Measurements from ENCODE around the gene HSD11B1.

The HSD11B1 gene

GRCh38 chr1:209756615-209757445, 52.2 kb downstream of the HSD11B1 start:
- DNase-seq: peak; percentile 58

DNA sequence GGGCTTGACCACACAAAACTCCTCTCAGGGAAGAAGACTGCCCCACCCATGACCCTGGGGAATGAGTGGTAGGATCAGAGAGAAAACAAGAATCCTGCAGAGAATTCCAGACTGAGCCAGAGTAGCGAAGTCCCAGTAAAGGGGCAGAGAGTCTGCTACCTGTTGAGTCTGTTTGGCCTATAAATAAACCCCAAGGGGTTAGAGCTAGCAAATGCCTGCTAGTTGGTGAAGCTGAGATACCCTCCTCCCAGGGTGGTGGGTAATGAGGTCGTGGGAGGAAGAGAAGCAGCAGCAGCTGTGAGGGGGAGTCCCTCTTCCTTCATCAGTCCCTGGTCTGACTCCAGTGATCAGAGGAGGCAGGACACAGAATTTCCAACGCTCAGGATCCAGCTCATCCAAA, 53.8 kb downstream of the HSD11B1 start:
- DNase-seq: no peak

- no peak for DNase-seq
These were observed 55.2 kb downstream of the HSD11B1 start for GRCh38 chr1:209759829-209760359.

DNA sequence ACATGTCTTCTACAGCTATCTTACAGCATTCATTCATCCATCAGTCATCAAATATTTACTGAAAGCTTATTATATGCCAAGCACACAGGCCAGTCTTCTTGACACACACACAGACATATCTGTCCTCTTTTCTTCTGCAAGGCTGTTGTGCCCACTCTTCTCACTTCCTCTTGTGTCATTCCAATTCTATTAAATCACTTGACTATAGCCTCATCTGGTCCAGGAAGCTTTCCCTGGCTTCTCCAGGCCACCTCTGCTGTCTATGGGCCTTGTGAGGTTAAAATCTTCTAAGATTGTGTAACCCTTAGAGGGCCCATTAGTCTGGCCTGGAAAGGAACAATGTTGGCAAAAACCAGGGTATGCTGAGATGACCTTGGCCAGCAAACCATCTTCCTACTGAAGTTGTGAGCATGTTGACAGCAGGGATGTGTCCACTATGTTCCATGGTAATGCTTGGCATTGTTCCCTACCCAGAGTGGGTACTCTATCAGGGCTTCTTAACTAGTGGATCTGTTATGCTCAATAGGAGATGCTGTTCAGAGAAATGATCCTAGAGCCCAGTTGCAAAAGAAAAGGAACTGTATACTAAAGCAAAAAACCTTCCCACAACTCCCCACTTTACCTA, 56.5 kb downstream of the HSD11B1 start:
- no peak for DNase-seq

DNA sequence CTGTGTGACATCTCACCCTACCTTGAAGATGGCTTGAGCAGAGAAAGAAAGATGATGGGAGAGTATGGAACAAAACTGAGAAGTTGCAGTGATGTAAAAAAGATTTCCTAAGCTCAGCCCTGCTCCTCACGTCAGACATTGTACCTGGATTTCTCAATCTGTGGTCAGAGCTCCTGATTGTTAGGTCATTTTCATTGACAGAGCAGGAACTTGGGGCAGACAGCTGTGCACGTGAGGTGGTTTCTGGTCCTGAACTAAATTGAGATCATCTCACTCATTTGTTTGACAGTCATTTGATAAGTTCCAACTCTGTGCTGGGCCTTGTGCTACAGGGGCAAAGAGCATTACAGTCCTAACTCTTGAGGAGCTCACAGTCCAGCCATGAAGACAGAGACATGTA, 61.4 kb downstream of the HSD11B1 start:
- DNase-seq: no peak

GRCh38 chr1:209767096-209767495, 62.5 kb downstream of the HSD11B1 start:
- DNase-seq: no peak

GRCh38 chr1:209767706-209768105, 63.1 kb downstream of the HSD11B1 start:
- DNase-seq: no peak

DNA sequence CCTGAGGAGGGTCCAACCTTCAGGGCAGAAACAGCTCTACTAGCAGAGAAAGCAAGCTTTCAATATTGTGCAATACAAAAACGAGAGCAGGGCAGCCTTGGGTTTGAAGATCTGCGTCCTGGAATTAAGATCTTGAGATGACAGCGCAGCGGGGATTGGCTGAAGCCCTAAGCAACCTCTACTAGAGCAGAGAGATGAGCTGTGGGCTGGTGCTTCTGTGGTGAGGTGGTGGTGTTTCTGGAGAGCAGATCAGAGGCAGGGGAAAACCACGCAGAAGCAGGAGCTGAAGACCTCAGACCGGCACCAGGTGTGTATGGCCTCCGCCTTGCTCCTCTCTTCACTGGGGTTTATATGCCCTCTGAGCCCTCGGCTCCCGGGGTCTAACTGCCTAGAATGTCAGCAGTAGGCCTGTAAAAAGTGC, 63.7 kb downstream of the HSD11B1 start:
- peak; percentile 39 for DNase-seq

DNA sequence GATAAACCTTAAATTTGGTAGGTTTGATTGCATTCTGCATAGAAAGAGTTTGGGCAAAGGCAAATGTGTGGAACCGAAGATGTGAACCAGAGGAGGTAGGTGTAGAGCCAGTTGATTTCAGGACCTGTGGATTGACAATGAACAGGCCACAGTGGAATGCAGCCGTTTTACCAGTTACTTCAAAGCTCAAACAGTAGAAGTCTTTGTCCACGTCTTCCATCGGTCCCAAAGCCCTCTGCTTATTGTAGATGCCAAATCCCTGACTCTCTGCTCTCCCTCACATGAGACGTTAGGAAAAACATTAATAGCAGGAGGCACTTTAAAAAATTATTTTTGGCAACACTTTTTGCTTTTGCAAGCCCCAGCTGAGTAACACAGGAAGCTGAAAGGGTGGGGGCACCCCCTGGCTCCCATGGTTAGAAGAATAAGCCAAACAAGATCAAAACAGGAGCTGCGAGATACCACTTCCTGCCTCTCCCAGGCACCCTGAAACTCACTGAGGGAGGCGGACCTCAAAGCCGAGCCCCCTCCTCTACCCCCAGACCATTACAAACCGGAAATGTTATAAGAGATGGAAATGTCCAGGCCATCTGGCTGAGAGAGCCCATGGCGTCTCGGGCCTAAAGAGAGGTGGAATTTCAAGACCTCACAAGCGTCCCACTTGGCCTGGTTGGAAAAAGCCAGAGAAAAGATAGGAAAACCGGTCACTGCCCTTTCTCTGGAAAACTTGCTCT, 64.7 kb downstream of the HSD11B1 start:
- peak; percentile 76 for DNase-seq

DNA sequence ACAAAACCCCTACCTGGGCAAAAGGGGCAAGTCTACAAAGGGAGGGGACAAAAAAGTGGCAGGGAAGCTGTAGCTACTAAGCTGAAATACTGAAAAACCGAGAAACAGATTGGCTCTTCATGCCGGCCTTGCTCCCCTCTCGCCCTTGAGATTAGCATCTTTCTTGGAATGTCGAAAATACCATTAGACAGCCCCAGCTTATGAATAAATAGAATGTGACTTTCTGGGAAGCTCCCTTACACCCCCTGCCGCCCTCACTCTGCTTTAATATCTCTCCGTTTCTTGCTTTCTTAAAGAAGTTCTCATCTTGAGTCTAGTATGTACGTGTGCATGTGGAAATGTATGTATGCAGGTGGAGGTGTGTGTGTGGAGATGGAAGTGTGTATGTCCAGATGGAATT, 65.3 kb downstream of the HSD11B1 start:
- no peak for DNase-seq

DNA sequence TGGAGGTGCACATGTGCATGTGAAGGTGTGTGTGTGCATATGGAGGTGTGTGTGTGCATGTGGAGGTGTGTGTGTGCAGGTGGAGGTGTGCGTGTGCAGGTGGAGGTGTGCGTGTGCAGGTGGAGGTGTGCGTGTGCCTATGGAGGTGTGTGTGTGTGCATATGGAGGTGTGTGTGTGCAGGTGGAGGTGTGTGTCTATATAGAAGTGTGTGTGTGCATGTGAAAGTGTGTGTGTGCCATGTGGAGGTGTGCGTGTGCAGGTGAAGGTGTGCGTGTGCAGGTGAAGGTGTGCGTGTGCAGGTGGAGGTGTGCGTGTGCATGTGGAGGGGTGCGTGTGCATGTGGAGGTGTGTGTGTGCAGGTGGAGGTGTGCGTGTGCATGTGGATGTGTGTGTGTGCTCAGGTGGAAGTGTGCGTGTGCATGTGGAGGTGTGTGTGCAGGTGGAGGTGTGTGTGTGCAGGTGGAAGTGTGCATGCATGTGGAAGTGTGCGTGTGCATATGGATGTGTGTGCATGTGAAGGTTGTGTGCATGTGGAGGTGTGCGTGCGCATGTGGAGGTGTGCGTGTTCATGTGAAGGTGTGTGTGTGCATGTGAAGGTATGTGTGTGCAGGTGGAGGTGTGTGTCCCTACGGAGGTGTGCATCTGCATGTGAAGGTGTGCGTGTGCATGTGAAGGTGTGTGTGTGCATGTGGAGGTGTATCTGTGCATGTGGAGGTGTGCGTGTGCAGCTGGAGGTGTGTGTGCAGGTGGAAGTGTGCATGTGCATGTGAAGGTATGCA, 66.2 kb downstream of the HSD11B1 start:
- no peak for DNase-seq

- DNase-seq: no peak
These were observed 67.5 kb downstream of the HSD11B1 start for GRCh38 chr1:209772126-209772525.

- no peak for DNase-seq
These were observed 69.9 kb downstream of the HSD11B1 start for GRCh38 chr1:209774592-209774991.

DNA sequence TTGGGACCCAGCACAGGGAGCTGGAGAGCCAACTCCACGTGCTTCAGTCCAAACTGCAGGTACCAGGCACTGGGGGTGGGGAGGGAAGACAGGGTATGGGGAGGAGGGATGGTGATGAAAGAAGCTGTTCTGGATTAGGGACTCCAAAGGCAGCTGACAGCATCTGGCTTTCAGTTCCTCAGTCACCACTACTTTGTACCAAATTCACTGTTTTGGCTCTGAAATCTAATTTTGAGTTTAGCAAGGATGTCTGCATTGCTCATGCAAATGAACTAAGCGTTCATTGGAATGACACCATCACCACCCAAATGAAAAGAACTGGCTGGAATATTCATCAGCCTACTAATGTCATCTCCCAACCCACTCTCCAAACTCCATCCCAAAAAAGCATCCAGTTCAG, 71.0 kb downstream of the HSD11B1 start:
- no peak for DNase-seq

- DNase-seq: no peak
These were observed 72.9 kb downstream of the HSD11B1 start for GRCh38 chr1:209777587-209777986.

- no peak for DNase-seq
These were observed 73.5 kb downstream of the HSD11B1 start for GRCh38 chr1:209778102-209778501.

DNA sequence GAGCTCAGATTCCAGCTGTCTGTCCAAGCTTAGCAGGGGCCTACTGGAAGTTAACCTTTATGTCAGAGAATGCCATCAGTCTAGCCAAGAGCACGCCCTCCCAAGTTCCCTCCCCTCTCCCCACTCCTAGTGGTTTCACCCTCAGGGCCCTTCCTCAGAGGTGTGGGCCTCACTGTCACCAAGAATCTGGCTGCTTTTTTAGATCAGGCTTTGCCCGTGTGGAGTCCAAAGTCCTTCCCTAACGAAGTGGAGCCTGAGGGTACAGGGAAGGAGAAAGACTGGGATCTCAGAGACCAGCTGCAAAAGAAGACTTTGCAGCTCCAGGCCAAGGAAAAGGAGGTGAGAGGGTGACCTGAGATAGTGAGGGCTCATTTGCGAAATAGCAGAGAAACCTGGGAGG, 75.6 kb downstream of the HSD11B1 start:
- no peak for DNase-seq

- DNase-seq: no peak
These were observed 78.7 kb downstream of the HSD11B1 start for GRCh38 chr1:209783386-209783785.

Measured in KG1 (cell line).